SU-DHL-6 (cell line): ENCODE results near the gene SMYD2.

Experiments used
- EZH2phosphoT487 ChIP-seq: fragments of 200-600 bp; sonication (generic), shearing (Covaris generic); conservative IDR thresholded peaks from 2 replicates; pipeline ENCODE4 v1.6.1; 2018; ENCODE audit warnings: mild to moderate bottlenecking, antibody characterized with exemption, low read length, moderate library complexity, mixed read lengths
- TF ChIP-seq, protein P1 (sequence below): fragments of 200-600 bp; sonication (generic); IDR thresholded peaks from one replicate; pipeline ENCODE4 v1.5.1; 2017; ENCODE audit warnings: antibody characterized with exemption, mild to moderate bottlenecking, low read length, moderate library complexity; ENCODE audit not compliant: insufficient read depth, poor library complexity, severe bottlenecking

DNA sequence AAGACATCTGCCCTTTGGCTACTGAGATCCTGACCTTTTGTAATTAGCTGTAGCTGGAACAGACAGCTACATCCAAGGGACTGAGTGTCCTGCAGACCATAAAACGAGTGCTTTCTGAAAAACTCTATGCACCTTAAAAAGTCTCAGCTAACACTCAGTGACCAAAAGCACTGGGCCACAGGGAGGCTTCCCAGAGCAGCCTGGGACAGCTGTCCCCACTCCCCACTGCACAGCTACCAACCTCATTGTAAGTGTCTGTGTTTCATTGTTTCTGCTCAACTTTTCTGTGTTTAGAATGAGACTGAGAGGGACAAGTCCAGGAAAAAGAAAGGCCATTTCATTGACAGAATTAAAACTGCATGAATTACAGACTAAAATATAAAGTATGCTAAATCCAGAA, 80.7 kb downstream of the SMYD2 start:
- no peak for TF ChIP-seq EZH2phosphoT487
- TF ChIP-seq, protein P1, sequence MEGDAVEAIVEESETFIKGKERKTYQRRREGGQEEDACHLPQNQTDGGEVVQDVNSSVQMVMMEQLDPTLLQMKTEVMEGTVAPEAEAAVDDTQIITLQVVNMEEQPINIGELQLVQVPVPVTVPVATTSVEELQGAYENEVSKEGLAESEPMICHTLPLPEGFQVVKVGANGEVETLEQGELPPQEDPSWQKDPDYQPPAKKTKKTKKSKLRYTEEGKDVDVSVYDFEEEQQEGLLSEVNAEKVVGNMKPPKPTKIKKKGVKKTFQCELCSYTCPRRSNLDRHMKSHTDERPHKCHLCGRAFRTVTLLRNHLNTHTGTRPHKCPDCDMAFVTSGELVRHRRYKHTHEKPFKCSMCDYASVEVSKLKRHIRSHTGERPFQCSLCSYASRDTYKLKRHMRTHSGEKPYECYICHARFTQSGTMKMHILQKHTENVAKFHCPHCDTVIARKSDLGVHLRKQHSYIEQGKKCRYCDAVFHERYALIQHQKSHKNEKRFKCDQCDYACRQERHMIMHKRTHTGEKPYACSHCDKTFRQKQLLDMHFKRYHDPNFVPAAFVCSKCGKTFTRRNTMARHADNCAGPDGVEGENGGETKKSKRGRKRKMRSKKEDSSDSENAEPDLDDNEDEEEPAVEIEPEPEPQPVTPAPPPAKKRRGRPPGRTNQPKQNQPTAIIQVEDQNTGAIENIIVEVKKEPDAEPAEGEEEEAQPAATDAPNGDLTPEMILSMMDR = no peak
